ENCODE measurements around the gene ZNFX1.
"Not testable (repeated sequence)": the region's sequence is repeated elsewhere in the genome, so short reads cannot be mapped to it uniquely, and the experiment has no call there.

The ZNFX1 gene

GRCh38 chr20:49210101-49210756 lies 67.6 kb downstream of the ZNFX1 start:
- no peak for DNase-seq (ENCODE audit: low read depth)

GRCh38 chr20:49207076-49207475 lies 70.8 kb downstream of the ZNFX1 start:
- DNase-seq (ENCODE audit: low read depth): no peak

GRCh38 chr20:49203746-49204145 lies 74.1 kb downstream of the ZNFX1 start:
- DNase-seq (ENCODE audit: low read depth): no peak

GRCh38 chr20:49203011-49203410 lies 74.8 kb downstream of the ZNFX1 start:
- no peak for DNase-seq (ENCODE audit: low read depth)

- DNase-seq (ENCODE audit: low read depth): no peak
Observed at GRCh38 chr20:49199729-49200293, 78.0 kb downstream of the ZNFX1 start.

GRCh38 chr20:49192944-49193518 lies 84.8 kb downstream of the ZNFX1 start:
- DNase-seq (ENCODE audit: low read depth): not testable (repeated sequence)
